Endothelial cell of umbilical vein (primary cell): ENCODE measurements around the gene LRRTM4. TPM values are rescaled to one million over a fixed set of nuclear protein-coding genes. Genes with fewer than 3 reads are reported as not detected.

ENCODE experiments used
- BruUV-seq: library from RNA; stranded (reverse); fragments of 400-500 nt; replicated peaks from 2 replicates; lab custom pipeline; 2021; lab: Mats Ljungman, UMichigan
- CTCF ChIA-PET: fragments of 300-600, 350-600 bp; sonication (Branson Sonifier 250); formaldehyde crosslinking; loops from one replicate; lab custom pipeline; 2021; ENCODE audit warnings: antibody characterized with exemption, inconsistent platforms; lab: Charles Lee
- POLR2A ChIA-PET: fragments of 300-600, 350-600 bp; sonication (Branson Sonifier 250); formaldehyde crosslinking; loops from one replicate; lab custom pipeline; 2021; ENCODE audit warnings: antibody characterized with exemption, inconsistent platforms; lab: Charles Lee
- DNase-seq: peaks from one replicate; pipeline ENCODE4 v3.0.0-alpha.2; 2011; ENCODE audit warnings: low read depth, low spot score
- FAIRE-seq: peaks from 2 replicates; lab custom pipeline; 2011; peaks lifted over from hg19 to GRCh38; lab: Jason Lieb, UNC
- H2AFZ ChIP-seq: 2 replicates; pipeline ENCODE4 v1.6.0; 2012; ENCODE audit warnings: low read depth, low read length, control low read depth, inconsistent platforms
- H3K27ac ChIP-seq: 2 replicates; pipeline ENCODE4 v1.5.1; 2011; ENCODE audit warnings: low read depth, mild to moderate bottlenecking, control low read depth, low read length, moderate library complexity; ENCODE audit not compliant: insufficient read depth
- H3K27me3 ChIP-seq, 2 experiments: 2 replicates each; pipeline versions ENCODE4 v1.6.0 to v1.6.1; 2011; ENCODE audit warnings: low read length in 2 of 2, mixed read lengths in 1 of 2; ENCODE audit not compliant: control insufficient read depth in 2 of 2, insufficient read depth in 2 of 2
- H3K36me3 ChIP-seq, 2 experiments: 2 replicates in 1 of 2; 3 replicates in 1 of 2; pipeline ENCODE4 v1.5.1; 2011; ENCODE audit warnings: low read length in 2 of 2, mild to moderate bottlenecking in 1 of 2, moderate library complexity in 1 of 2; ENCODE audit not compliant: control insufficient read depth in 2 of 2, insufficient read depth in 2 of 2; ENCODE audit errors: extremely low read depth in 1 of 2
- H3K4me1 ChIP-seq: 3 replicates; pipeline ENCODE4 v1.5.1; 2011; ENCODE audit warnings: mild to moderate bottlenecking, low read length; ENCODE audit not compliant: control insufficient read depth, insufficient read depth; ENCODE audit errors: extremely low read depth
- H3K4me2 ChIP-seq: 2 replicates; pipeline ENCODE4 v1.6.1; 2011; ENCODE audit warnings: low read length, control low read depth, mixed read lengths; ENCODE audit not compliant: insufficient read depth
- H3K4me3 ChIP-seq, 3 experiments: fragments of 200-600 bp in 1 of 3; sonication (generic), shearing (Covaris generic) in 1 of 3; replicated peaks in 1 of 3; 2 replicates each; pipeline ENCODE4 v1.5.1; 2011 to 2016; ENCODE audit warnings: control low read depth in 3 of 3, low read length in 3 of 3, mild to moderate bottlenecking in 2 of 3, inconsistent platforms in 1 of 3, low read depth in 1 of 3, moderate library complexity in 1 of 3; ENCODE audit not compliant: insufficient read depth in 1 of 3
- H3K79me2 ChIP-seq: 2 replicates; pipeline ENCODE4 v1.6.0; 2012; ENCODE audit warnings: low read length, inconsistent platforms; ENCODE audit not compliant: control insufficient read depth, insufficient read depth
- H3K9ac ChIP-seq: replicated peaks from 2 replicates; pipeline ENCODE3; 2011; ENCODE audit warnings: low read length, control low read depth; ENCODE audit not compliant: insufficient read depth; ENCODE audit errors: extremely low read depth
- H3K9me1 ChIP-seq: replicated peaks from 3 replicates; pipeline ENCODE4 v1.6.0; 2011; ENCODE audit warnings: mild to moderate bottlenecking, low read length; ENCODE audit not compliant: control insufficient read depth, insufficient read depth; ENCODE audit errors: extremely low read depth
- H3K9me3 ChIP-seq: replicated peaks from 2 replicates; pipeline ENCODE4 v1.5.1; 2012; ENCODE audit warnings: low read length, inconsistent platforms; ENCODE audit not compliant: control insufficient read depth, insufficient read depth
- H4K20me1 ChIP-seq: replicated peaks from 2 replicates; pipeline ENCODE3; 2011; ENCODE audit warnings: mild to moderate bottlenecking, low read length; ENCODE audit not compliant: control insufficient read depth, insufficient read depth; ENCODE audit errors: extremely low read depth
- CTCF ChIP-seq, 2 donors: IDR thresholded peaks; 1 replicate in 1 of 2; 2 replicates in 1 of 2; pipeline ENCODE4 v1.5.1; 2011; ENCODE audit warnings: low read length in 2 of 2, mild to moderate bottlenecking in 2 of 2, moderate library complexity in 2 of 2, control low read depth in 1 of 2, inconsistent platforms in 1 of 2, low read depth in 1 of 2; ENCODE audit not compliant: insufficient read depth in 1 of 2; ENCODE audit errors: extremely low read depth in 1 of 2
- EZH2 ChIP-seq: IDR thresholded peaks from 2 replicates; pipeline ENCODE4 v1.6.1; 2012; ENCODE audit warnings: borderline replicate concordance, low read depth, mild to moderate bottlenecking, moderate library complexity, low read length, inconsistent platforms; ENCODE audit not compliant: severe bottlenecking
- FOS ChIP-seq: IDR thresholded peaks from 2 replicates; pipeline ENCODE4 v1.6.1; 2011; ENCODE audit warnings: mild to moderate bottlenecking, low read length, moderate library complexity, borderline replicate concordance; ENCODE audit not compliant: insufficient read depth
- GATA2 ChIP-seq: IDR thresholded peaks from 2 replicates; pipeline ENCODE4 v1.7.0; 2011; ENCODE audit warnings: low read depth, mild to moderate bottlenecking, moderate library complexity, mixed read lengths, low read length; ENCODE audit not compliant: insufficient read length, insufficient read depth
- JUN ChIP-seq: IDR thresholded peaks from 2 replicates; pipeline ENCODE4 v1.6.1; 2011; ENCODE audit warnings: borderline replicate concordance, low read depth; ENCODE audit not compliant: insufficient read length, insufficient read depth
- MAX ChIP-seq: IDR thresholded peaks from 2 replicates; pipeline ENCODE4 v1.6.1; 2011; ENCODE audit not compliant: insufficient read depth, insufficient read length
- MYC ChIP-seq: IDR thresholded peaks from one replicate; pipeline ENCODE4 v1.6.1; 2011; ENCODE audit warnings: mild to moderate bottlenecking, low read depth, low read length
- POLR2A ChIP-seq: IDR thresholded peaks from 2 replicates; pipeline ENCODE4 v1.6.1; 2012; ENCODE audit warnings: low read depth, mild to moderate bottlenecking, control low read depth, low read length
- POLR2AphosphoS5 ChIP-seq: IDR thresholded peaks from 2 replicates; pipeline ENCODE4 v1.6.1; 2012; ENCODE audit warnings: low read depth, mild to moderate bottlenecking, control low read depth, low read length, moderate library complexity; ENCODE audit not compliant: insufficient read depth
- dilution Hi-C: fragments of 300-500 bp; cut with MboI; formaldehyde crosslinking; loops from one replicate; pipeline ENCODE4 v1.15.0; 2019; ENCODE audit warnings: low sequenced_read_pairs; ENCODE audit not compliant: extremely low pct_ligation_motif_present
- intact Hi-C: fragments of 100-400 bp; cut with micrococcal nuclease; formaldehyde crosslinking; loops from one replicate; pipeline ENCODE4 v1.10.0; 2022
- polyA plus RNA-seq, 4 experiments: library from polyadenylated mRNA; depleted of rRNA in 3 of 4; stranded (reverse) in 3 of 4; unstranded in 1 of 4; fragments of >200 nt; gene quantifications; 2 replicates each; pipeline versions ENCODE4 v1.2.1 to v1.2.3, GENCODE V29; 2011 to 2012; ENCODE audit warnings: missing spikeins in 1 of 4
- total RNA-seq: library from RNA; stranded (reverse); gene quantifications from 2 replicates; pipeline ENCODE4 v1.2.3, GENCODE V29; 2021

The LRRTM4 gene
- total and polyA plus RNA-seq, 2 donors (not counting 3 experiments of a cell fraction or from before 2014, with no cell fraction given) = not detected

GRCh38 chr2:77336013-77336412 is 186.2 kb downstream of the LRRTM4 start:
- Histone ChIP-seq H3K4me3 (no peak overlapping the region), H2AFZ (no peak overlapping the region), H3K9me1 (no peaks in the 10 kb centered on the region), H3K9ac (no peak overlapping the region), H3K9me3 (no peaks in the 10 kb centered on the region), H3K36me3 (no peaks in the 10 kb centered on the region), H3K4me2 (no peak overlapping the region), H3K27ac (no peak overlapping the region), H3K79me2 (no peaks in the 10 kb centered on the region), H4K20me1 (no peaks in the 10 kb centered on the region), H3K27me3 (no peaks in the 10 kb centered on the region), H3K4me1 (no peaks in the 10 kb centered on the region)
- TF ChIP-seq FOS (no peak), GATA2 (no peak), JUN (no peak), POLR2AphosphoS5 (no peak), POLR2A (no peak), MAX (no peak), EZH2 (no peak), CTCF (IDR thresholded peaks at IDR 0.05; ENCODE audit: extremely low read depth in 1 of 2, insufficient read depth in 1 of 2, low read depth in 1 of 2, low read length in 2 of 2) (no peak), MYC (no peak)
- DNase-seq (no peak), FAIRE-seq (no peak)
- ChIA-PET CTCF (no interaction called here), POLR2A (no interaction called here)
- intact Hi-C loops = no loop called here
- dilution Hi-C loops = no loop called here
- no TSS peak for BruUV-seq
